HCT116 (cell line): ENCODE measurements around the gene PIGP. TPM values are rescaled to one million over a fixed set of nuclear protein-coding genes. Genes with fewer than 3 reads are reported as not detected.
A peak's percentile ranks its signal among the peaks of the same experiment; 100 is the strongest.
"Not testable (repeated sequence)": the region's sequence is repeated elsewhere in the genome, so short reads cannot be mapped to it uniquely, and the experiment has no call there.

Experiments used
- ATAC-seq: fragments of 200-7000 bp; cut with Tn5 transposase; 2 replicates; pipeline ENCODE4 v1.9.1; 2020; ENCODE audit warnings: mild to moderate bottlenecking, moderate library complexity
- BruUV-seq: library from RNA; stranded (reverse); fragments of 400-500 nt; replicated peaks from 2 replicates; lab custom pipeline; 2021; lab: Mats Ljungman, UMichigan
- CTCF ChIA-PET: fragments of 300-600 bp; sonication (Branson Sonifier 250); formaldehyde crosslinking; loops from one replicate; lab custom pipeline; 2021; ENCODE audit warnings: antibody characterized with exemption; lab: Charles Lee
- POLR2A ChIA-PET: fragments of 300-600, 350-600 bp; sonication (Branson Sonifier 250); formaldehyde crosslinking; loops from one replicate; lab custom pipeline; 2021; ENCODE audit warnings: antibody characterized with exemption; lab: Charles Lee
- RAD21 ChIA-PET, 2 experiments: fragments of 300-600 bp; sonication (Branson Sonifier 250); formaldehyde crosslinking; loops; one replicate each; lab custom pipeline; 2023; ENCODE audit warnings: low total read pairs in 2 of 2; ENCODE audit not compliant: uncharacterized antibody in 2 of 2, unreplicated experiment in 2 of 2, low non-redundant PET in 1 of 2; lab: Charles Lee
- DNase-seq: peaks from one replicate; pipeline ENCODE4 v3.0.0-alpha.2; 2010; ENCODE audit warnings: low read depth, low spot score
- H2AFZ ChIP-seq: fragments of 200-600 bp; shearing (Covaris generic), sonication (generic); 2 replicates; pipeline ENCODE4 v1.6.1; 2017; ENCODE audit warnings: low read depth, mixed run types, mixed read lengths, antibody characterized with exemption, low read length; ENCODE audit not compliant: poor library complexity, severe bottlenecking
- H3K27ac ChIP-seq: 2 replicates; pipeline ENCODE4 v1.5.1; 2012; ENCODE audit warnings: low read depth, low read length
- H3K27me3 ChIP-seq: fragments of 200-600 bp; sonication (generic); 2 replicates; pipeline ENCODE4 v1.6.1; 2016; ENCODE audit warnings: mixed run types, low read length, mixed read lengths; ENCODE audit not compliant: insufficient read depth
- H3K36me3 ChIP-seq, 2 experiments: fragments of 200-500 bp in 1 of 2; fragments of 200-600 bp in 1 of 2; sonication (Bioruptor generic) in 1 of 2; sonication (generic) in 1 of 2; 2 replicates each; pipeline versions ENCODE4 v1.5.1 to v1.6.1; 2014 to 2016; ENCODE audit warnings: low read length in 2 of 2, inconsistent platforms in 1 of 2, mixed read lengths in 1 of 2, mixed run types in 1 of 2; ENCODE audit not compliant: insufficient read depth in 2 of 2, control insufficient read depth in 1 of 2
- H3K4me1 ChIP-seq, 2 experiments: fragments of 200-600 bp in 1 of 2; sonication (generic) in 1 of 2; 2 replicates each; pipeline versions ENCODE4 v1.5.1 to v1.6.1; 2012 to 2017; ENCODE audit warnings: low read length in 2 of 2, inconsistent platforms in 1 of 2, mild to moderate bottlenecking in 1 of 2, mixed read lengths in 1 of 2, mixed run types in 1 of 2, moderate library complexity in 1 of 2; ENCODE audit not compliant: insufficient read depth in 2 of 2, control insufficient read depth in 1 of 2
- H3K4me2 ChIP-seq: fragments of 200-600 bp; sonication (generic); 2 replicates; pipeline ENCODE4 v1.6.1; 2017; ENCODE audit warnings: mixed run types, low read length, mixed read lengths
- H3K4me3 ChIP-seq, 2 experiments: fragments of 200-600 bp in 1 of 2; sonication (generic) in 1 of 2; replicated peaks in 1 of 2; 2 replicates each; pipeline ENCODE4 v1.5.1; 2011 to 2016; ENCODE audit warnings: low read length in 2 of 2, control low read depth in 1 of 2, low read depth in 1 of 2, mild to moderate bottlenecking in 1 of 2, mixed read lengths in 1 of 2, mixed run types in 1 of 2
- H3K79me2 ChIP-seq: fragments of 200-600 bp; sonication (generic); 2 replicates; pipeline ENCODE4 v1.6.1; 2017; ENCODE audit warnings: mild to moderate bottlenecking, mixed run types, low read length, moderate library complexity, mixed read lengths; ENCODE audit not compliant: insufficient read depth
- H3K9ac ChIP-seq: fragments of 200-600 bp; sonication (generic); 2 replicates; pipeline ENCODE4 v1.6.1; 2016; ENCODE audit warnings: low read length, mixed read lengths
- H3K9me2 ChIP-seq: fragments of 200-600 bp; sonication (generic), shearing (Covaris generic); 2 replicates; pipeline ENCODE4 v1.6.1; 2017; ENCODE audit warnings: mixed run types, mild to moderate bottlenecking, moderate library complexity; ENCODE audit not compliant: insufficient read depth
- H3K9me3 ChIP-seq, 2 experiments: fragments of 200-500 bp in 1 of 2; fragments of 200-600 bp in 1 of 2; sonication (Bioruptor generic) in 1 of 2; sonication (generic) in 1 of 2; 2 replicates each; pipeline ENCODE4 v1.6.1; 2014 to 2017; ENCODE audit warnings: low read length in 2 of 2, mixed read lengths in 2 of 2, inconsistent platforms in 1 of 2, low read depth in 1 of 2, mild to moderate bottlenecking in 1 of 2, mixed run types in 1 of 2, moderate library complexity in 1 of 2; ENCODE audit not compliant: control insufficient read depth in 1 of 2, insufficient read depth in 1 of 2
- H4K20me1 ChIP-seq: fragments of 200-600 bp; sonication (generic), shearing (Covaris generic); 2 replicates; pipeline ENCODE4 v1.6.1; 2017; ENCODE audit warnings: mixed run types, mild to moderate bottlenecking, moderate library complexity; ENCODE audit not compliant: insufficient read depth
- CBX3 ChIP-seq: IDR thresholded peaks from 2 replicates; pipeline ENCODE4 v1.6.1; 2012; ENCODE audit warnings: low read depth
- CEBPB ChIP-seq: IDR thresholded peaks from 2 replicates; pipeline ENCODE4 v1.6.1; 2012; ENCODE audit warnings: low read depth
- EGR1 ChIP-seq: IDR thresholded peaks from 2 replicates; pipeline ENCODE4 v1.6.1; 2012; ENCODE audit warnings: low read depth
- ELF1 ChIP-seq: IDR thresholded peaks from 2 replicates; pipeline ENCODE4 v1.6.1; 2012; ENCODE audit warnings: low read depth, borderline replicate concordance
- FOSL1 ChIP-seq: IDR thresholded peaks from 2 replicates; pipeline ENCODE4 v1.6.1; 2012; ENCODE audit warnings: low read depth
- JUND ChIP-seq: IDR thresholded peaks from 2 replicates; pipeline ENCODE4 v1.6.1; 2012
- SIN3A ChIP-seq: IDR thresholded peaks from 2 replicates; pipeline ENCODE4 v1.6.1; 2012; ENCODE audit warnings: low read depth
- SP1 ChIP-seq: IDR thresholded peaks from 2 replicates; pipeline ENCODE4 v1.6.1; 2012; ENCODE audit warnings: low read depth
- TCF7L2 ChIP-seq: IDR thresholded peaks from 2 replicates; pipeline ENCODE4 v1.7.0; 2011; ENCODE audit warnings: borderline replicate concordance, inconsistent platforms; ENCODE audit not compliant: insufficient read depth, insufficient read length; ENCODE audit errors: extremely low read depth
- intact Hi-C: fragments of 100-400 bp; cut with micrococcal nuclease; formaldehyde crosslinking; loops from 2 replicates; pipeline ENCODE4 v1.10.0; 2022
- total RNA-seq: library from RNA; stranded (reverse); gene quantifications from one replicate; pipeline ENCODE4 v1.2.1, GENCODE V29; 2021; ENCODE audit not compliant: unreplicated experiment
- TF ChIP-seq, protein P1 (sequence below): IDR thresholded peaks from 2 replicates; pipeline ENCODE4 v1.6.1; 2012

The PIGP gene
- total RNA-seq, 1 experiment from 2014 or later = 23.5 TPM

DNA sequence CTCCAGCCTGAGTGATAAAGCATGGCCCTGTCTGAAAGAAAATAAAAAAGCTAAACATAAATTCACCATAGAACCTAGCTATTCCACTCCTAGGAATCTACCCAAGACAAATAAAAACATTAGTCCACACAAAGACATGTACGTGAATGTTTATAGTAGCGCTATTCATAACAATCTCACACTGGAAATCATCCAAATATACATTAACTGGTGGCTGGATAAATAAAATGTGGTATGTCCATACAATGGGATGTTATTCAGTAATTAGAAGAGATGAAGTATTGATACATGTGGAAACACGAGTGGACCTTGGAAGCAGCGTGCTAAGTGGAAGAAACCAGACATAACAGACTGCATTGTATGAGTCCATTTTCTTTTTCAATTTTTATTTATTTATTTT is 36.7 kb downstream of the PIGP start (continued):
- no peak for TF ChIP-seq CEBPB
- TF ChIP-seq, protein P1, sequence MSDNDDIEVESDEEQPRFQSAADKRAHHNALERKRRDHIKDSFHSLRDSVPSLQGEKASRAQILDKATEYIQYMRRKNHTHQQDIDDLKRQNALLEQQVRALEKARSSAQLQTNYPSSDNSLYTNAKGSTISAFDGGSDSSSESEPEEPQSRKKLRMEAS = no peak
- TF ChIP-seq ELF1 = no peak
- TF ChIP-seq FOSL1 = no peak
- TF ChIP-seq TCF7L2 = no peak
- TF ChIP-seq SIN3A = no peak

DNA sequence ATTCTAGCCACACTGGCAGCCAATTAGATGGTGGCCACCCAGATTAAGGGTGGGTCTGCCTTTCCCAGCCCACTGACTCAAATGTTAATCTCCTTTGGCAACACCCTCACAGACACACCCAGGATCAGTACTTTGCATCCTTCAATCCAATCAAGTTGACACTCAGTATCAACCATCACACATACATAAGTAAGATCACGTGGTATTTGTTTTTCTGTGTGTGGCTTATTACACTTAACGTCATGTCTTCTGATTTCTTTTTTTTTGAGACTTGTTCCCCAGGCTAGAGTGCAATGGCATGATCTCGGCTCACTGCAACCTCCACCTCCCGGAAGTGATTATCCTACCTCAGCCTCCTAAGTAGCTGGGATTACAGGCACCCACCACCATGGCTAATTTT is 38.5 kb downstream of the PIGP start:
- H3K9me2 ChIP-seq, H3K4me2 ChIP-seq, DNase-seq, H3K79me2 ChIP-seq, intact Hi-C loops, H3K36me3 ChIP-seq, H3K9ac ChIP-seq, H4K20me1 ChIP-seq, POLR2A ChIA-PET, H3K4me3 ChIP-seq, H3K27me3 ChIP-seq, H2AFZ ChIP-seq, H3K27ac ChIP-seq, ATAC-seq, CTCF ChIA-PET, H3K9me3 ChIP-seq, BruUV-seq, RAD21 ChIA-PET: not testable (repeated sequence)
- peaks cover 13 to 15% of the 10 kb centered on the region in 2 experiments for H3K4me1 ChIP-seq

DNA sequence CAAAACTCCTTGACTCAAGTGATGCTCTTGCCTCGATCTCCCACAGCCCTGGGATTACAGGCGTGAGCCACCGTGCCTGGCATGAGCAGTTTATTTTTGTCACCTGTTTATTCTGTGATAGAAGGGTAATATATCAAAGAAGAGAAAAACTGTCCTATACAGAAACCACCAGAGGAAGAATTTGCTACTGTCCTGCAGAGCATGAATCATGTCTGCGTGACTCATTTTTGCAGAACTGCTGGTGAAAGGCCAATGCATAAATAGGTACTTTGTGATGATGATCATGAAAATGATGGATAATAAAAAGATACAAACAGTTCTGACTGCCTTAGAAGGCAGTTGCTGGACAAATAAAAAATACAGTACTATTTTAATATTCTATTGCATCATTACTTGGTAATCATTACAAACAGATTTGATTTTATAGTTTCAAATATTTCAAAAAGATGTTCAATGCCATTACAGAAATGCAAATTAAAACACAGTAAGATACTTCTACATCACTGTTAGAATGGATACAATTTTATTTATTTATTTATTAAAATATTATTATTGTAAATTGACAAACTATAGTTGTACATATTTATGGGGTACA is 39.9 kb downstream of the PIGP start:
- Histone ChIP-seq H3K36me3 (no peaks in the 10 kb centered on the region), H3K9me2 (no peaks in the 10 kb centered on the region), H3K4me3 (peak overlapping the region in 1 of 2 experiments; percentile 20; a peak in 1 of 4 replicates), H3K9me3 (no peaks in the 10 kb centered on the region), H3K27me3 (no peaks in the 10 kb centered on the region)
- ChIA-PET POLR2A (no interaction called here), RAD21 (no interaction called here)
- no TSS peak for BruUV-seq
- TF ChIP-seq JUND (peak; percentile 84), SP1 (0 out of 2 replicates have a peak, but pooled peaks have one; percentile 30), CBX3 (no peak; the same call in 1 of the 2 replicates), EGR1 (no peak), FOSL1 (peak; percentile 77; the same call in 1 of the 2 replicates)
- TF ChIP-seq, protein P1 = peak; percentile 43; the same call in 1 of the 2 replicates
- TF ChIP-seq, all 23 proteins: peak for 4
- peak; percentile 93 for ATAC-seq
- peak; percentile 51 for DNase-seq
- Histone ChIP-seq H3K9ac (no peak overlapping the region), H2AFZ (no peak overlapping the region), H3K4me1 (peaks cover 13 to 15% of the 10 kb centered on the region in 2 experiments), H3K27ac (no peak overlapping the region), H4K20me1 (no peaks in the 10 kb centered on the region), H3K4me2 (peak overlapping the region; percentile 71), H3K79me2 (no peaks in the 10 kb centered on the region)
- CTCF ChIA-PET = no interaction called here
- intact Hi-C loops = no loop called here
